A172 (cell line): ENCODE data around the gene CD276. TPM values are rescaled to one million over a fixed set of nuclear protein-coding genes. Genes with fewer than 3 reads are reported as not detected.
"Not testable (repeated sequence)": the region's sequence is repeated elsewhere in the genome, so short reads cannot be mapped to it uniquely, and the experiment has no call there.

ENCODE experiments used
- DNase-seq: peaks from one replicate; pipeline ENCODE4 v3.0.0-alpha.2; 2015; ENCODE audit warnings: low spot score
- total RNA-seq: library from RNA; depleted of rRNA; stranded (reverse); fragments of >200 nt; shearing (Covaris generic); gene quantifications from 2 replicates; pipeline ENCODE4 v1.2.3, GENCODE V29; 2014

Gene CD276
- total RNA-seq, 1 experiment from 2014 or later, result 158 TPM

DNA sequence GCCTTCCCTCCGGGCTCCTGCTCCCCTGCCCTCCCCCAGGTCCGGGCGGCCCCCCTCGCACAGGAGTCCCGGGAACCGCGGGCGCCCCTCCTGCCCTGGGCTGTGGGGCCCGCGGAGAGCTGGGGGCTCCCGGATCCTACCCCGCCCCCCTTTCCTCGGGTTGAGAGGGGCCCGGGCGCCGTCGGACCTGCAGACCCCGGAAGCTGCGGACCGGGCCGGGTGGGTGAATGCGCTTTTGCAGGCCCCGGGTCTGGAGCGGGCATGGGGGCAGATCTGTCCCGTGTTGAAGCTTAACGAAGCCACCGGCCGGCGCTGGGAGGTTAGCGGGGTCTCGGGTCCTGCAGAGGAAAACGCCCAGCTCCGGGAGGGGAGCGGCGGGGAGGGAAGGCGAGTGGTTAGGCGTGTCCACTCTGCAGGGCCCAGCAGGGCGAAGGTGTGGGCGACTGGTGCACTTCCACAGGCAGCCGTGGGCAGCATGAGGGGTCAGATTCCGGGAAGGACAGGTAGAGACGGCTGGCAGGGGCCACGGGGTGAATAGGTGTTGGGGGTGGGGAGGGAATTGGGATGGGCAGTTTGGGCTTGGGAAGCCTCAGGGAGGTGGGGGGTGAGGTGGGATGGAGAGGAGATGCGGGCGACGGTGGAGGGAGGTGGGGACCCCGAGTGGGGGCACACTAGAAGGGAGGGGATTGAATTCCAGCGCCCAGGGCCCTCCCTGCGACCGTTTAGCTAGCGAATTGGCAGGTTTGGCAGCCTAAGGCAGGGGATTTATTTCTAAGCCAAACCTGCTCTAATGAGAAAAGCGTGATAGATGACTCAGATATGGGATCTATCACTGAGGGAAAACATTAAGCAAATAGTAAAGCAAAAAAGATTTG, 635 bp downstream of the CD276 start:
- no peak for DNase-seq

DNA sequence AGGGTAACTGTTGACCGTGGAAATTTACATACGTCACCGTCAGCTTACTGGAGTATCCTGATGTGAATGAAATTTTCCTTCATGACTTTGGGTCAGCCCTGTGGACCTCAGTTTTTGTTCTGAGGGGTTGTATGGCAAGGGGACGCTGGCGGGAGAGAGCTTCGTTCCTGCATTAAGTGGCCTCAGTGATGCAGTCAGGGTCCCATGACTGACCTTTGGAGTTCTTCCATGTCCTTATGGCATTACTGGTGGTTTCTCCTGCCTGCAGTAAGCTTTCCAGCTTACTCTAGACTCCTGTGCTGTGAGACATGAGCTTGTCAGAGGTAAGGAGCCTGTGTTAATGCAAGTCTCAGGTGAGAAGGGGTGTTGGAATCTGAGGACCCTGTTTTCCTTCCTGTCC, 1.8 kb downstream of the CD276 start:
- DNase-seq, result no peak

DNA sequence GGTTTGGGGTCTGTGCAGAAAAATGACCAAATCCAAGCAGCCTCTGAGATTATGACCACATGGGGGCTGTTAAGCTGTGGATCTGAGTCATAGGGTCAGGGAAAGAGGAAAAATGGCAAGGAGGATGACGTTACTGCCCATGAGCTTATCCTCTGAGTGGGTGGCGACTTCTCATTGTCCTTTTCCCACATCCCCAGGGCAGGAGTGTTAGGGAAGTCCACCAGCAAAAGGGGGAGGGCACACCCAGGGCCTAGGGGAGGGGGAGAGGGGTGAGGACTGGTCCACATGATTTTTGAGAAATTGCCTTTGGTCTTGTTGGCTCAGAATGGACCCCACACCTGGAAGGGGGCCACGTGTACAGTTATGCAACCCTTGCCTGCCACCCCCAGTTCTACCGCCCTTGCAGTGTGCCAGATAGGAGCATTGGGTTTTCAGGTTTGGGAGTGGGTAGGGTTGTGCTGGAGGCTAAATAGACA, 2.6 kb downstream of the CD276 start:
- DNase-seq, result peak; percentile 91

DNA sequence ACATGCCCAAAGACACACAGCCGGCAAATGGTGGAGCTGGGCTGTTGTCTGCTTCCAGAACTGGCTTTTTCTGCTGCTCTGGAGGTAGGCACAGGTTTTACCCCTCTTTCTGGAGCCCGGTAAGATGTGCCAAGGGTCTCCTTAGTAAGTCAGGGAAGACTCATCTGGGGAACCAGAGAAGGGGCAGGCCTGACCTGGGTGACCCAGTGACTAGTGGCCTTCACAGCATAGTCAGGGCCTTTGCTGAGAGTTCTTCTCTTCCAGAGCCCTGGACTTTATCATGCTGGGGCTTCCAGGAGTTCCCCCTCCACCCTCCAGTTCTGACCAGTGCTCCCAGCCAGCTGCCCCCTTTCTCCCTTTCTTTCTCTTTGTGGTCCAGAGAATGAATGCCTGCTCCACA, 3.2 kb downstream of the CD276 start:
- no peak for DNase-seq

DNA sequence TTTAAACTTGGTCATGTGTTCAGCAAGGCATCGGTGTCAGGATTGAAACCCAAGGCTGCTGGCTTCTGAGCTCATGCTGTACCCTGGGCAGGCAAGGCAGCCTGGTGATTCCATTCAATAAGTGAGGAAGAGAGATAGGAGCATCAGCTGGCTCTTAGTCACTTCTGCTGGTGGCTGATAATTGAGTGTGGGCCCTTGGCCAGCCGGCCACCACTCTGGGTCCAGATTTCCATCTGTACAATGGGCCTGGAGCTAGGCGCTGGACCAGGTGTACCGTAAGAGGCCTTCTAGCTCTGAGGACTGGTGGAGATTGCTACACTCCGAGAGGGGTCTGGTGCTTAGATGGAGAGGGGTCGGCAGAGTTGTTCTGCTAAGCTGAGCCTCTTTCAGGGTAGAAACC, 4.3 kb downstream of the CD276 start:
- DNase-seq, result peak; percentile 46

DNA sequence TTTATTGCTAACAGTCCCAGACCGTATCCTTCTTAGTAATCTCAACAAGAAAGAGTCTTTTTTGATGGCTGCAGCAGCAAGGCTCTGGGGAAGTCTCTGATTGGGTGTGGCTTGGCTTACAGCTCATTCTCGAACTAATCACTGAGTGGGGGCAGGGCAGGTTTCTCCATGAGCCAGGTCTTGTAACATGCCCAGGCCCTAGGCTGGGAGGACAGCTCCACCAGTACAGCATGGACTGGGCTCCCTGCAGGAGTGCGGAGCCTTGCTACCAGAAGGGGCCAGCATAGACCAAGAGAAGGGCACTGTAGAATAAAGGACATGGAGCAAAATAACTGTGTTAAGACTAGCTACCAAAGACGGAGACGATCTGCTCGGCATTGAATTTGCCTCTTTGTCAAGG, 7.2 kb downstream of the CD276 start:
- peak; percentile 51 for DNase-seq

DNA sequence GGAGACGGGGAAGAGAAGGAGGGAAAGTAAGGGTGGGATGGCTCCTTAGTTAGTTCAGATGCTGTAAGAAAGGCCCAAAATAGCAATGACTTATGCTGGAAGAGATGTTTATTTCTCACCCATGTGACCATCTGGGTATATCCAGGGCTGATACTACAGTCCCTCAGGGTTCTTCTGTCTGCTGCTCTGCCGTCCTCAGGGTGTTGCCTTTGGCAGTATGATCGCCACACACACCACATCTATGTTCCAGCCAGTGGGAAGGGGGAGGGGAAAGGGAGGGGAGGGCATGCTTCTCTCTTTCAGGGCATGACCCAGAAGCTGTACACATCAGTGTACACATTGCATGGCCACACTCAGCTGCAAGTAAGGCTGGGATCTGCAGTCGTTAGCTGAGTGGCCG, 10.2 kb downstream of the CD276 start:
- DNase-seq, result no peak

DNA sequence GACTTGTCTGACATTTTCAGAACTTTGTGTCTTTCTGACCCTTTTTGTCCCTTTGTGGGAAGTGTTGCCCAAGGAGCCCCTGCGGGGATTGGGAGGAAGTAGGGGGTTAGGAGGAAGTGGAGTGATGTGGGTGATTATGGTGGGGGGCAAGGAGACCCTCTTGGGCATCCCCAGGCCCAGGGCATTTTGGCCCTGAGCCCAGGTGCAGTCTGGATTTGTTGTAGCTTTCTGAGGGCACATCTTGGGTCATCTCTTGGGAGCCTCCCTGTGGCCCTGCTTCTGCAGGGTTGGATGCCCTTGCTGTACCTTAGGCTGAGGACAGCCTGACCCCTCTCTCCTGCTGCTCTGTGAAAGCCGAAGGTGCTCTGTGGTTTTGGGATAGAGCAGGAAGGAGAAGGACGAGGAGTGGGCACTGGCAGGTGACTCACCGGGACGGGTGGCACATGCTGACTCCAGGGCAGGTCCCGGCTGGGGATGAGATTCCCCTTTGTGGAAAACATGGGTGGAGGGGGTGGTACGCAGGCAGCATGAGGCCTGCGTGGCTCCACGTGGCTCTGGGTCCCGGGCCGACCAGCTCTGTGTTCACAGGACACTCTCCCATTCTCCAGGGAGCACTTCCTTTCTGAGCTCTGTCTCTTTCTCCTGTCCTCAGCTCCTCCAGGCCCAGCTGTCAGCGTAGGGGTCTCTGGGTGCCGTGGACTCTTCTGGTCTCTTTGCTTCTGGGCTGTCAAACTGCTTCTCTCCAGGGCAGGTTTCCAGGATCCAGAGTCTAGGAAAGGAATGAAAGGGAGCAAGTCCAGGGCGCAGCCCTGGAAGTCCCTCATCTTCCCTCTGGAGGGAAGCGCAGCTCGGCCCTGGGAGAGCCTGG, 11.8 kb downstream of the CD276 start:
- peak; percentile 33 for DNase-seq

DNA sequence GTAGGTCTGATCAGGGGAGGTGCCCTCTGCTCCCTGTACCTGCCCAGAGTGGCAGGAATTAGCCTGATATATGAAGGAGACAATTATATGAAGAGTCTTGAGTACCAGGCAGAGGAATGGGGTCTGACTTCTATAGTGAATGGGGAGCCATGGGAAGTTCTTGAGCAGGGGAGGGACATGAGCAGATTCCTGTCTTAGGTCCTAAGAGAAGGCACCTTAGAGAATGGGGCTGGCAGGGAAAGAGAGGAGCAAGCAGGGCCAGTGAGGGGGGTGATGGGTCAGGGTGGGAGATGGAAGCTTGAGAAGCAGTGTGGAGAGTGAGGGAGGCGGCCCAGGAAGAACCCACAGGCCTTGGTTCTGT, 12.4 kb downstream of the CD276 start:
- DNase-seq, result no peak

DNA sequence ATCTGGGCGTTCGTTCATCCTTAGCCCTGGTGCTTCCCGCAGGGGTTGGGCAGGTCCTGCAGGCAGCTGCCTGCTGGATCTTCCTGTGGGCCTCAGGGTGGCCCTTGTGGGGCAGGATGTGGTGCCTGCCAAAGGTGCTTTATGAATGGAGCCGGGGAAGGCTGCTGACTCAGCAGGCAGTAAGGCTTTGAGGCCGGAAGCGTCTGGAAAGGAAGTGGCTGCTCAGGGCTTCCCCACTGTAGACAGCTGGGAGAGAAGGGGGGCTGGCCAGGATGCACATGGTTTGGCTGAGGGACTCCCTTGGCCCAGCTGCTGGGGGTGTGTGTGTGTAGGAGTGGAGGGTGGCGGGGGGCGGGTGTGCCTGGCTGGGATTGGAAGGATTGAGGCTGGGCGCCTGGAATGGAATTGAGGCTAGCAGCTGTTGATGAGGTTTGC, 12.9 kb downstream of the CD276 start:
- DNase-seq, result peak; percentile 97

DNA sequence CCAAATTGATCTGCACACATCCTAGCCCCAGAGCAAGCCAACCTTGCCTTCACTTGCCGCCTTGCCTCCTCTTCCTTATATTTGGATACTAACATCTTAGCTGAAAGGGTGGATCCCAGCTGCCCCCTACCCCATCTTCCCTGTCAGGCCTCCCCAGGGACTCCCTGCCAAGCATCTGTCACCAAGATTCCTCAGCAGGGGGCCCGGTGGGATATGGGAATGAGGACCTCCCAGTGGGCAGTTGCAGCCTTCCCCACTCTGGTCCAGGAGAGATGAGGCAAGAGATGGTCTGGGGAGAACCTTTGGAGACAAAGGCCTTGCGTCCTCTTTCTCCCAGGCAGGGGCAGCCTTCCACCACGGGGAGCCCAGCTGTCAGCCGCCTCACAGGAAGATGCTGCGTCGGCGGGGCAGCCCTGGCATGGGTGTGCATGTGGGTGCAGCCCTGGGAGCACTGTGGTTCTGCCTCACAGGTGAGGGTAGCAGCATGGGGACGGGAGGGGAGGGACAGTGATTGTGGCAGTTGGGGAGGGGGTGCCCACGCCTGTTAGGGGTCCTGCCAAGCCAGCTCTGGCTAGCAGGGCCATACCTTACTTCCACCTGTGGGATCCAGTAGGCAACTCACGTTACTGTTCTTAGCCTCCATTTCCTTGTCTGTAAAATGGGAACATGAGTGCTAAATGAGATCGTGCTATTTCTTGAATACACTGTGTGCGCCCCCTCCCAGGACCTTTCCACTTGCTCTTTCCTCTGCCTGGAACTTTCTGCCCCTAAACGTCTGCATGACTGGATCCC, 15.3 kb downstream of the CD276 start:
- DNase-seq, result no peak

DNA sequence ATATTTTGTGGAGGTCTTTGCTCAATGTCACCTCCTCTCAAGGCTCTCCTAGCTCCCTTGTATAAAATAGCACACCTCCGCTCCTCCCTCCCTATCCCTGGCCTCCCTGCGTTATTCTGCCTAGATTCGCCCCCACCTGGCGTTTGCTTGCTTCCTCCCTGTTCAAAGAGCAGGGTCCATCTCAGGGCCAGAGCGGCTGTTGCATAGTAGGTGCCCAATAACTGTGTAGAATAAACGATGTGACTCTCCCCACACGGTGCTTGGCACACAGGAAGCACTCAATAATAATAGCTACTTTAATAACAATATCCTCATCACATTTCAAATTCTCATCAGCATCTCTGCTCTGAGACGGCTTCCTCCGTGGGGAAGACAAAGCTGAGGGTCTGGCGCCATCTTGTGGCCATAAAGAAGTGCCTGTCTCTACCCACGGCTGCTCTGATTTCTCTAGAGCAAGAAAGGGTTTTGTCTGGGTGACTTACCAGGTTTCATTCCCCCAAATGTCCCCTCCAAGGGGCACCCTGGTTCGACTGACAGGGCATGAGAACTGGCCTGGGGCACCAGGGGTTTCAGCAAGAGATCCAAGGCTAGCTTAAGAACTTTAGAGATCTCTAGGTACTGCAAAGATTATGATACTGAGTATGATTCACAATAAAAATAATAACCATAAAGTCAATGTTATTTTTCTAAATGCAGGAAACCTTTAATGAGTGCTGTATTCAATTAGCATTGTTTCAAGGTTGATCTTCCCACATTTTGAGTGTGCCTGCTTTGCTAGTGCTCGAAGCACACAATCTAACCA, 16.1 kb downstream of the CD276 start:
- DNase-seq, result peak; percentile 57

DNA sequence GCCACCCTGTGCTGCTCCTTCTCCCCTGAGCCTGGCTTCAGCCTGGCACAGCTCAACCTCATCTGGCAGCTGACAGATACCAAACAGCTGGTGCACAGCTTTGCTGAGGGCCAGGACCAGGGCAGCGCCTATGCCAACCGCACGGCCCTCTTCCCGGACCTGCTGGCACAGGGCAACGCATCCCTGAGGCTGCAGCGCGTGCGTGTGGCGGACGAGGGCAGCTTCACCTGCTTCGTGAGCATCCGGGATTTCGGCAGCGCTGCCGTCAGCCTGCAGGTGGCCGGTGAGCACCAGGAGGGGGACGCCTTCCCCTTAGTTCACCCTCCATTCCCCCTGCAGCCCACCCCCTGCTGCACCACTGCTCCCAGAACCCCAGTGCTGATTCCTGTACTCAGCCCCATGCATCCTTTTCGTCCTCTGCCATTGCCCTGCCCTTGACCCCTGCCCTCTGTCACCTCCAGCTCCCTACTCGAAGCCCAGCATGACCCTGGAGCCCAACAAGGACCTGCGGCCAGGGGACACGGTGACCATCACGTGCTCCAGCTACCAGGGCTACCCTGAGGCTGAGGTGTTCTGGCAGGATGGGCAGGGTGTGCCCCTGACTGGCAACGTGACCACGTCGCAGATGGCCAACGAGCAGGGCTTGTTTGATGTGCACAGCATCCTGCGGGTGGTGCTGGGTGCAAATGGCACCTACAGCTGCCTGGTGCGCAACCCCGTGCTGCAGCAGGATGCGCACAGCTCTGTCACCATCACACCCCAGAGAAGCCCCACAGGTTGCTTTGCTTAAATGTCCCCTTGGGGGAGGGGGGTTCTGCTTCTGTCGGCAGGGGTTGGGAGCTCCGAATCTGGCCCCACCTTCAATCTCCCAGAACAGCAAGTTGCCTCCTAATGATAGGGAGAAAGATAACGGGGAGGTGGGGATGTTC, 18.4 kb downstream of the CD276 start:
- DNase-seq, result not testable (repeated sequence)

DNA sequence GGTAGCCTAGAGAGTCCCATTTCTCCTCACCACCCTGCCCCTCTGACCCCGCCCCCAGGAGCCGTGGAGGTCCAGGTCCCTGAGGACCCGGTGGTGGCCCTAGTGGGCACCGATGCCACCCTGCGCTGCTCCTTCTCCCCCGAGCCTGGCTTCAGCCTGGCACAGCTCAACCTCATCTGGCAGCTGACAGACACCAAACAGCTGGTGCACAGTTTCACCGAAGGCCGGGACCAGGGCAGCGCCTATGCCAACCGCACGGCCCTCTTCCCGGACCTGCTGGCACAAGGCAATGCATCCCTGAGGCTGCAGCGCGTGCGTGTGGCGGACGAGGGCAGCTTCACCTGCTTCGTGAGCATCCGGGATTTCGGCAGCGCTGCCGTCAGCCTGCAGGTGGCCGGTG, 19.4 kb downstream of the CD276 start:
- DNase-seq, result not testable (repeated sequence)

DNA sequence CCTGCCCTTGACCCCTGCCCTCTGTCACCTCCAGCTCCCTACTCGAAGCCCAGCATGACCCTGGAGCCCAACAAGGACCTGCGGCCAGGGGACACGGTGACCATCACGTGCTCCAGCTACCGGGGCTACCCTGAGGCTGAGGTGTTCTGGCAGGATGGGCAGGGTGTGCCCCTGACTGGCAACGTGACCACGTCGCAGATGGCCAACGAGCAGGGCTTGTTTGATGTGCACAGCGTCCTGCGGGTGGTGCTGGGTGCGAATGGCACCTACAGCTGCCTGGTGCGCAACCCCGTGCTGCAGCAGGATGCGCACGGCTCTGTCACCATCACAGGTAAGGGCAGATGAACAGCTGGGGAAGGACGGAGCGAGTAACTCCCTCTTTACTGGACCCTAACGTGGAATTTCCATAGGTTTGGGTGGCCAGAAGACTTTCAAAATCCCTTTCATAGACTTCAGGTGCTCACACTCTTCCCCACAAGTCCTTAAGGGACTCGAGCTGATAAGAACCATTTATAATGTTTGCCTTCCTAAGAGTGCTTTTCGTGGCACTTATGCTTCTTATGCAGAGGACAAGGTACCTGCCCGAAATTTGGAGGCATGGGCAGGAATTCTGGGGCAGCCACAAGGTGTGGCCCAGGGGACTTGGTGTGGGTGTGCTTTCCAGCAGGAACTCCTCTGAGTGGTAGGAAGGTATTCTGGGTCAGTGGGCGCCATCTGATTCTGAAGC, 20.1 kb downstream of the CD276 start:
- DNase-seq, result not testable (repeated sequence)

DNA sequence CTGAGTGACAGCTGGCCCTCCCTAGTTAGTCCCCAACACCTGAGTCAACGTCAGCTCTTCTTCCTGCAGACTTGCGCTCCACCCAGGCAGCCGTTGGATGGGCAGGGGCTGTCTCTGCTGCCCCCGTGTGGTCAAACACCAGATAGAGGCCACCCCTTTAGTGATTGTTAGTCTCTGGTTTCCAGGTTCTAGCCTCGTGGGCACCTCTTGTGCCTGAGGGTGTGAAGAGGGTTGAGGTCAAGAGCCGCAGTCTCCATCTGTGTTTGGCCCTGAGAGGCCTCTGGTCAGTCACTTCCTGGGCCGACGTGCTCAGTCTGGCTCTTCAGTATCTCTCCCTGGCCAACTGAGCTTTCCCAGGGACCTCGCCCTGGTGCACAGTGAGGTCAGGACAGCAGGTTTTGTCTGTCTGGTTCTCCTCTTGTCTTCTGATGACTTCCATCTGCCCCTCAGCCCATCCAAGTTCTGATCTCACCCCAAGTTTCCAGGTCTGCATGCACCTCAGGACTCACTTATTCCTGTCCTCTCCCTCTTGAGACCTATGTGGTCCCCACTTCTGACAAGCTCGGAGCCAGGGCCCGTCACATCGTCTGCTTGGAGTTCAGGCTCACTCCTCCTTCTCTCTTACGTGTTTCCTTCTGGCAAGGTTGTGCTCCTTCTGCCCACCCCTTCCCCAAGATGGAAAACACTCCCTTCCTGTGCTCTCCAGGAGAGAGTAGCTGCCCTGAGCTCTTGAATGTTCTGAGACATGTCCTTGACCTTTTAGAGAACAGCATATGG, 20.9 kb downstream of the CD276 start:
- peak; percentile 57 for DNase-seq

DNA sequence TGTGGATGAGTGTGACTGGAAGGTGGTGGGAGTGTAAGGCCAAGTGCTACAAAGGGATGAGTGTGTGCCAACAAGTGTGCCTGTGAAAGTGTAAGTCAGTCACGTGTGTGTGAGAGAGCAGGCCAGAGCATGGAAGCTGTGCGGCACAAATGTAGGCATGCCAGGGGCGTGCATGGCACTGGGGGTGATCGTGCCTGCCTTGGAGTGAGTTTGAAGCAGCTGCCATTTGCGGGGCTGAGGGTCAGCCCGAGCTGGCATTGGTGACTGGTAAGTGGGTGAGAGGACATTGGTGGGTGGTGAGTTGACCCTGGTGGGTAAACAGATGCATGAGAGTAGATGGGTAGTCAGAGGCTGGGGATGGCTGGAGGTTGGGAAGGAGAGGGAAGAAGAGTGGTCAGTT, 24.5 kb downstream of the CD276 start:
- no peak for DNase-seq

DNA sequence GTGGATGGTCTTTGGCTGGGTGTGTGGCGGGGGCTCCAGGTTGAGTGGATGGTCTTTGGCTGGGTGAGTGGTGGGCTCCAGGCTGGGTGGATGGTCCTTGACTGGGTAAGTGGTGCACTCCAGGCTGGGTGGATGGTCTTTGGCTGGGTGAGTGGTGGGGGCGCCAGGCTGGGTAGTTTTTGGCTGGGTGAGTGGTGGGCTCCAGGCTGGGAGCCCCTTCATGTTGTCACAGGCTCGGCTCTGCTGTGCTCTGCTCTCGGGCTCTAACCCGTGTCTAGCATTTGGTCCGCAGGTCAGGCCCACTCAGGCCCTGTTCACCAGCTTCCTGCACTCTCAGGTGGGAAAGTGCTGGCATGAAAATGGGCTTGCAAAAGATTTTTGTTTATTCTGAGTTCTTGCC, 25.1 kb downstream of the CD276 start:
- no peak for DNase-seq
